ENCODE measurements around the gene KIF3B. TPM values are rescaled to one million over a fixed set of nuclear protein-coding genes. Genes with fewer than 3 reads are reported as not detected.

Gene KIF3B
- total RNA-seq, 2 experiments from 2014 or later: 25.4 to 25.7 TPM

DNA sequence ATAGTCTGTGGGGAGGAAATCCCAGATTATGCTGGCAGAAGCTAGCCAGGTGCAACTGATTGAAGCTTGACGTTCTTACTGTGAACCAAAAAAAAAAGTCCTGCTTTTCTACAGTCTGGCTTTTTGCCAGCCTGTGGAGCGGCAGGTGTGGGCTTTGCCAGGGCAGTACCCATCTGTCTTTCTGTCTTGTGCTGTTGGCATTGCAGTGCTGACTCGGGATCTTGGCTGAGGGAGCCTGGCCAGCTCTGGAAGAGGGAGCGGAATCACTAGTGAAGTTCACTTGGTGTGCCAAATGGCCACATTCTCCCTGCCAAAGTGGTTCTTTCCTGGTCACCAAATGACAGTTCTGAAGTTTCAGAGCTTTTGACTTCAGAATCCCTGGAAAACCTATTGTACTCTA lies 5.0 kb downstream of the KIF3B start:
- intact Hi-C loops (cut with micrococcal nuclease): no loop called here
- Mint-ChIP-seq H3K36me3 (ENCODE audit: low read depth) (peaks cover 46% of the 10 kb centered on the region), H3K9me3 (no peaks in the 10 kb centered on the region), H3K27me3 (no peaks in the 10 kb centered on the region), H3K4me1 (ENCODE audit: low read depth) (peaks cover 74% of the 10 kb centered on the region), H3K27ac (peak overlapping the region; percentile 84), H3K4me3 (no peak overlapping the region)
- ATAC-seq: no peak
- ChIA-PET POLR2A (interaction anchor here (0.7 to 1.9 kb wide), 4 partner anchors 9 to 77 kb away, joined by 3 to 10 read pairs (median 4); no protein-coding TSS in a partner anchor), CTCF (no interaction called here)
- DNase-seq: no peak
- TF ChIP-seq CTCF (IDR thresholded peaks at IDR 0.05): no peak

DNA sequence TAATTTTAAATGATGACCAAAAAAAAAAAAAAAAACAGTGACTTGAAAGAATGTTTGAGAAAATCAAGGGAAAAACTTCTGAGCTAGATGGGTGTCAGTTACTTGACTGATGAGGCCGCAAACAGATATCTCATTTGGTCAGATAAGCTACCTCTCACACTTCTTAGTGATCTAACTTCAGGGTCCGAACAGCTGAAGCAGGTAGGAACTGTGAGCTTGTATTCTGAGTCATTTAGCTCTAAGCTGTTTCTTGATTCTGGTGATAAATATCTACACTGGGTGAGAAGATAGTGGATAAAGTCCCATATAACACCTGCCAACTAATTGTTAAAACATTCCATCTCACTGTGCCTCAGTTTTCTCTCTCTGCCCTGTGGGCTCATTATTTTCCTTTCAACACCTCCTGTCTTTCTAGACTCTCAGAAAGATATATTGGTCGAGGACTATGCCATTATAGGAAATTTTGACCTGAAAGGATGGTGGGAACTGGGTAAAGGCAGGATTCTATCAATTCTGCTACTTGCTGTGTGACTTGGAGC lies 7.7 kb downstream of the KIF3B start:
- ATAC-seq (peak; percentile 47), DNase-seq (peak; percentile 16)
- peaks cover 48% of the 10 kb centered on the region for H3K36me3 Mint-ChIP-seq (ENCODE audit: low read depth)
- no peak for TF ChIP-seq CTCF (IDR thresholded peaks at IDR 0.05)
- H3K27me3 Mint-ChIP-seq: no peaks in the 10 kb centered on the region
- H3K9me3 Mint-ChIP-seq: no peaks in the 10 kb centered on the region
- H3K4me1 Mint-ChIP-seq (ENCODE audit: low read depth): peaks cover 73% of the 10 kb centered on the region
- H3K4me3 Mint-ChIP-seq: peak overlapping the region; percentile 22
- peak overlapping the region; percentile 93 for H3K27ac Mint-ChIP-seq
- intact Hi-C loops (cut with micrococcal nuclease): loop anchor here (5.0 kb wide), 3 partner anchors 33 to 78 kb away; partner anchors contain the start of genes PLAGL2 and POFUT1
- ChIA-PET CTCF (interaction anchor here (1.0 to 1.5 kb wide), 6 partner anchors 9 to 90 kb away, joined by 3 to 5 read pairs (median 4); no protein-coding TSS in a partner anchor), POLR2A (interaction anchor here (0.7 to 2.7 kb wide), 14 partner anchors 10 to 109 kb away, joined by 3 to 16 read pairs (median 5); partner anchors contain the start of gene ASXL1)

DNA sequence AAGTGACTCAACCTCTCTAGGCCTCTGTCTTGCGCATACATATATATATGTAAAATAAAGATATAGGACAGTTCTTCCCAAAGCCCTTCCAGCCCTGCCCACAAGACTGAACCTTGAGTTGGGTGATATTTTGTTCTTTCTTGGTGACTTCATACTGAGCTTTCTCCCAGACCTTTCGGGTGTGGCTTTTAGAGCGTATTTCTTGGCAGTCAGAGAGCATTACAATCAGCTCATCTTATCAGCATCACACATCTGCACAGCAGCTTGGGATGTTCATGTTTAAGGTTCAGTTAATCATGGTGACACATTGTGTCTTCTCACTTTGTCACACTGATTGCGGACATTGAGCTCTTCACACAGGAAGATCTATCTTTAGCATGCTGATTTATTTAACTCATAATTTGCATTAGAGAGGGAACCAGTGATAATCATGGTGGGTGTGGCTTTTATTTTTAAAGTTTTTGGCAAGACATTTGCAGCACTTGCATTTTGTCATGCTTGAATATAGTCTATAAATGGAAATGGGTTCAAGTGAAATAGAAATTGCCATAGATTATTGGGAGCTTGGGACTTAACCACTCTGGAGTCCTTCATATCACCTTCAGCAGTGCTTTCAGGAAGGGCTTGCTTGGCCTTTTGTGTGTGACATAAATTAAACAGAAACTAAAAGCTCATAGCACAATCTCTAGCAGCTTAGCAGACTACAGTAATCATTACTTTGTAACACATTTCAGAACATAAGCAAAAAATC lies 8.3 kb downstream of the KIF3B start:
- intact Hi-C loops (cut with micrococcal nuclease): loop anchor here (5.0 kb wide), 3 partner anchors 33 to 78 kb away; partner anchors contain the start of genes PLAGL2 and POFUT1
- ChIA-PET CTCF (interaction anchor here (0.8 to 1.5 kb wide), 9 partner anchors 9 to 91 kb away, joined by 3 to 5 read pairs (median 3); partner anchors contain the start of gene KIF3B), POLR2A (interaction anchor here (0.8 to 2.7 kb wide), 16 partner anchors 9 to 109 kb away, joined by 3 to 16 read pairs (median 5); partner anchors contain the start of genes ASXL1 and KIF3B)
- Mint-ChIP-seq H3K27me3 (no peaks in the 10 kb centered on the region), H3K36me3 (ENCODE audit: low read depth) (peaks cover 48% of the 10 kb centered on the region), H3K9me3 (peaks cover 1% of the 10 kb centered on the region), H3K4me1 (ENCODE audit: low read depth) (peaks cover 75% of the 10 kb centered on the region), H3K4me3 (peak overlapping the region; percentile 61), H3K27ac (peak overlapping the region; percentile 93)
- DNase-seq (peak; percentile 79), ATAC-seq (peak; percentile 89)
- TF ChIP-seq CTCF (IDR thresholded peaks at IDR 0.05): no peak

DNA sequence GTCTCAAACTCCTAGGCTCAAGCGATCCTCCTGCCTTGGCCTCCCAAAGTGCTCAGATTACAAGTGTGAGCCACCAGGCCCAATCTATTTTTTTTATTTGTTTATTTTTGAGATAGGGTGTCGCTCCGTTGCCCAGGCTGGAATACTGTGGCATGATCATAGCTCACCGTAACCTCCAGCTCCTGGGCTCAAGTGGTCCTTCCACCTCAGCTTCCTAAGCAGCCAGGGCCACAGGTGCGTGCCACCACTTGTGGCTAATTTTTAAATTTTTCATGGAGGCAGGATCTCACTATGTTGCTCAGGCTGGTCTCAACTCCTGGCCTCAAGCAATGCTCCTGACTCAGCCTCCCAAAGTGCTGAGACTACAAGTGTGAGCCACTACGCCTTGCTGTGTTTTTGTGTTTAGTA lies 9.8 kb downstream of the KIF3B start:
- ChIA-PET CTCF (interaction anchor here (0.8 kb wide), 1 partner anchor 83 kb away, joined by 3 read pairs; no protein-coding TSS in a partner anchor), POLR2A (interaction anchor here (1.1 to 2.7 kb wide), 3 partner anchors 10 to 83 kb away, joined by 3 to 16 read pairs (median 6); partner anchors contain the start of gene KIF3B)
- H3K27ac Mint-ChIP-seq: peak overlapping the region; percentile 93
- intact Hi-C loops (cut with micrococcal nuclease): loop anchor here (5.0 kb wide), 3 partner anchors 35 to 80 kb away; partner anchors contain the start of genes PLAGL2 and POFUT1
- TF ChIP-seq CTCF (IDR thresholded peaks at IDR 0.05): no peak
- H3K9me3 Mint-ChIP-seq: peaks cover 1% of the 10 kb centered on the region
- H3K27me3 Mint-ChIP-seq: no peaks in the 10 kb centered on the region
- peaks cover 37% of the 10 kb centered on the region for H3K36me3 Mint-ChIP-seq (ENCODE audit: low read depth)
- no peak overlapping the region for H3K4me3 Mint-ChIP-seq
- H3K4me1 Mint-ChIP-seq (ENCODE audit: low read depth): peaks cover 65% of the 10 kb centered on the region
- no peak for DNase-seq
- ATAC-seq: no peak
